ENCODE results near the gene MLN.

MLN gene

GRCh38 chr6:33788694-33789549, 14.9 kb downstream of the MLN start, which contains the start of gene LEMD2:
TSS of gene LEMD2 (minus strand) at chr6:33789130. CDS start at chr6:33789116, 14 bp downstream.
- DNase-seq (ENCODE audit: low read depth), result peak; percentile 90

GRCh38 chr6:33787954-33788693, 15.7 kb downstream of the MLN start:
- peak; percentile 40 for DNase-seq (ENCODE audit: low read depth)

- DNase-seq (ENCODE audit: low read depth), result no peak
Observed at GRCh38 chr6:33787346-33787953, 16.4 kb downstream of the MLN start.

- no peak for DNase-seq (ENCODE audit: low read depth)
Observed at GRCh38 chr6:33786736-33787135, 17.1 kb downstream of the MLN start.

- no peak for DNase-seq (ENCODE audit: low read depth)
Observed at GRCh38 chr6:33785778-33786177, 18.0 kb downstream of the MLN start.

GRCh38 chr6:33784787-33785186, 19.0 kb downstream of the MLN start:
- no peak for DNase-seq (ENCODE audit: low read depth)

GRCh38 chr6:33783781-33784520, 19.9 kb downstream of the MLN start:
- DNase-seq (ENCODE audit: low read depth), result no peak

GRCh38 chr6:33782561-33782960, 21.2 kb downstream of the MLN start:
- DNase-seq (ENCODE audit: low read depth), result no peak

GRCh38 chr6:33781131-33781975, 22.4 kb downstream of the MLN start:
- DNase-seq (ENCODE audit: low read depth), result no peak

GRCh38 chr6:33779895-33780294, 23.9 kb downstream of the MLN start:
- no peak for DNase-seq (ENCODE audit: low read depth)

- DNase-seq (ENCODE audit: low read depth), result no peak
Observed at GRCh38 chr6:33779290-33779689, 24.5 kb downstream of the MLN start.

- DNase-seq (ENCODE audit: low read depth), result no peak
Observed at GRCh38 chr6:33778444-33779121, 25.2 kb downstream of the MLN start.

- DNase-seq (ENCODE audit: low read depth), result no peak
Observed at GRCh38 chr6:33777398-33778388, 26.1 kb downstream of the MLN start.

- no peak for DNase-seq (ENCODE audit: low read depth)
Observed at GRCh38 chr6:33776764-33777163, 27.0 kb downstream of the MLN start.

- no peak for DNase-seq (ENCODE audit: low read depth)
Observed at GRCh38 chr6:33776186-33776585, 27.6 kb downstream of the MLN start.

- no peak for DNase-seq (ENCODE audit: low read depth)
Observed at GRCh38 chr6:33774774-33775173, 29.0 kb downstream of the MLN start.

- no peak for DNase-seq (ENCODE audit: low read depth)
Observed at GRCh38 chr6:33772902-33773472, 30.8 kb downstream of the MLN start.

- no peak for DNase-seq (ENCODE audit: low read depth)
Observed at GRCh38 chr6:33772082-33772830, 31.5 kb downstream of the MLN start.

All from activated T-cell treated with anti-CD3 and anti-CD28 coated beads for 1 hour (primary cell).